Measurements from ENCODE around the gene IL33.
"Not testable (repeated sequence)": the region's sequence is repeated elsewhere in the genome, so short reads cannot be mapped to it uniquely, and the experiment has no call there.

Gene IL33, protein sequence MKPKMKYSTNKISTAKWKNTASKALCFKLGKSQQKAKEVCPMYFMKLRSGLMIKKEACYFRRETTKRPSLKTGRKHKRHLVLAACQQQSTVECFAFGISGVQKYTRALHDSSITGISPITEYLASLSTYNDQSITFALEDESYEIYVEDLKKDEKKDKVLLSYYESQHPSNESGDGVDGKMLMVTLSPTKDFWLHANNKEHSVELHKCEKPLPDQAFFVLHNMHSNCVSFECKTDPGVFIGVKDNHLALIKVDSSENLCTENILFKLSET

GRCh38 chr9:6215562-6215961 is at the start of gene IL33:
Gene IL33 (plus strand): TSS chr9:6215807. CDS start chr9:6241695, 25,888 bp downstream.
- Histone ChIP-seq H3K9ac (ENCODE audit: low read depth, low read length) (no peak within 1 kb of the TSS), H3K4me3 (ENCODE audit: low read depth in 1 of 2, low read length in 2 of 2) (no peak within 1 kb of the TSS), H2AFZ (ENCODE audit: low read depth, low read length) (no peak within 1 kb of the TSS), H3K79me2 (ENCODE audit: insufficient read depth, low read length) (no peaks in the 10 kb centered on the region), H4K20me1 (ENCODE audit: insufficient read depth, low read length) (no peaks in the 10 kb centered on the region), H3K4me2 (ENCODE audit: insufficient read depth, low read length) (no peak within 1 kb of the TSS), H3K27me3 (ENCODE audit: insufficient read depth, low read length, poor library complexity) (no peaks in the 10 kb centered on the region), H3K4me1 (ENCODE audit: insufficient read depth, low read length) (no peaks in the 10 kb centered on the region), H3K9me3 (ENCODE audit: insufficient read depth, low read length, severe bottlenecking) (peaks cover 1% of the 10 kb centered on the region), H3K27ac (ENCODE audit: low read length) (no peak within 1 kb of the TSS), H3K36me3 (ENCODE audit: insufficient read depth, low read length) (no peaks in the 10 kb centered on the region)
- DNase-seq (no peak), ATAC-seq (ENCODE audit: insufficient read depth, low read depth) (no peak)
- TF ChIP-seq CTCF (IDR thresholded peaks at IDR 0.05; ENCODE audit: borderline replicate concordance, extremely low read depth, low read length, poor library complexity, severe bottlenecking) (no peak), EZH2 (IDR thresholded peaks at IDR 0.05; ENCODE audit: borderline replicate concordance, low read depth, low read length, severe bottlenecking) (no peak)

- DNase-seq = no peak
- Histone ChIP-seq H3K9me3 (ENCODE audit: insufficient read depth, low read length, severe bottlenecking) (peaks cover 3% of the 10 kb centered on the region), H4K20me1 (ENCODE audit: insufficient read depth, low read length) (no peaks in the 10 kb centered on the region), H3K4me1 (ENCODE audit: insufficient read depth, low read length) (no peaks in the 10 kb centered on the region), H3K36me3 (ENCODE audit: insufficient read depth, low read length) (no peaks in the 10 kb centered on the region), H3K4me3 (ENCODE audit: low read depth in 1 of 2, low read length in 2 of 2) (no peak overlapping the region), H3K9ac (ENCODE audit: low read depth, low read length) (no peak overlapping the region), H3K79me2 (ENCODE audit: insufficient read depth, low read length) (no peaks in the 10 kb centered on the region), H3K27me3 (ENCODE audit: insufficient read depth, low read length, poor library complexity) (no peaks in the 10 kb centered on the region), H2AFZ (ENCODE audit: low read depth, low read length) (no peak overlapping the region), H3K4me2 (ENCODE audit: insufficient read depth, low read length) (no peak overlapping the region), H3K27ac (ENCODE audit: low read length) (no peak overlapping the region)
- TF ChIP-seq CTCF (IDR thresholded peaks at IDR 0.05; ENCODE audit: borderline replicate concordance, extremely low read depth, low read length, poor library complexity, severe bottlenecking) = no peak
- no peak for TF ChIP-seq EZH2 (IDR thresholded peaks at IDR 0.05; ENCODE audit: borderline replicate concordance, low read depth, low read length, severe bottlenecking)
- ATAC-seq (ENCODE audit: insufficient read depth, low read depth) = no peak
These were observed 43.9 kb upstream of the IL33 start for GRCh38 chr9:6171667-6172066.

GRCh38 chr9:6173914-6174313 is 41.7 kb upstream of the IL33 start:
- no peaks in the 10 kb centered on the region for H3K36me3 ChIP-seq (ENCODE audit: insufficient read depth, low read length)

GRCh38 chr9:6182549-6183226 is 32.9 kb upstream of the IL33 start:
- not testable (repeated sequence) for ATAC-seq (ENCODE audit: insufficient read depth, low read depth); H3K4me2 ChIP-seq (ENCODE audit: insufficient read depth, low read length); DNase-seq; H3K79me2 ChIP-seq (ENCODE audit: insufficient read depth, low read length); H3K27me3 ChIP-seq (ENCODE audit: insufficient read depth, low read length, poor library complexity); H3K36me3 ChIP-seq (ENCODE audit: insufficient read depth, low read length); H4K20me1 ChIP-seq (ENCODE audit: insufficient read depth, low read length); H3K4me1 ChIP-seq (ENCODE audit: insufficient read depth, low read length); H3K4me3 ChIP-seq (ENCODE audit: low read depth in 1 of 2, low read length in 2 of 2); H3K9me3 ChIP-seq (ENCODE audit: insufficient read depth, low read length, severe bottlenecking); H2AFZ ChIP-seq (ENCODE audit: low read depth, low read length); H3K9ac ChIP-seq (ENCODE audit: low read depth, low read length); H3K27ac ChIP-seq (ENCODE audit: low read length)

More at GRCh38 chr9:6173914-6174313, 41.7 kb upstream of the IL33 start:
- H3K27me3 ChIP-seq (ENCODE audit: insufficient read depth, low read length, poor library complexity) = no peaks in the 10 kb centered on the region
- no peak overlapping the region for H3K9ac ChIP-seq (ENCODE audit: low read depth, low read length)
- H3K4me3 ChIP-seq (ENCODE audit: low read depth in 1 of 2, low read length in 2 of 2) = no peak overlapping the region
- no peak overlapping the region for H2AFZ ChIP-seq (ENCODE audit: low read depth, low read length)
- peaks cover 3% of the 10 kb centered on the region for H3K9me3 ChIP-seq (ENCODE audit: insufficient read depth, low read length, severe bottlenecking)
- no peak overlapping the region for H3K4me2 ChIP-seq (ENCODE audit: insufficient read depth, low read length)
- no peak overlapping the region for H3K27ac ChIP-seq (ENCODE audit: low read length)
- TF ChIP-seq CTCF (IDR thresholded peaks at IDR 0.05; ENCODE audit: borderline replicate concordance, extremely low read depth, low read length, poor library complexity, severe bottlenecking) (no peak), EZH2 (IDR thresholded peaks at IDR 0.05; ENCODE audit: borderline replicate concordance, low read depth, low read length, severe bottlenecking) (no peak)
- H3K79me2 ChIP-seq (ENCODE audit: insufficient read depth, low read length) = no peaks in the 10 kb centered on the region
- no peak for ATAC-seq (ENCODE audit: insufficient read depth, low read depth)
- no peaks in the 10 kb centered on the region for H3K4me1 ChIP-seq (ENCODE audit: insufficient read depth, low read length)
- no peaks in the 10 kb centered on the region for H4K20me1 ChIP-seq (ENCODE audit: insufficient read depth, low read length)
- no peak for DNase-seq
